Measurements from ENCODE around the gene ARFGAP1. TPM values are rescaled to one million over a fixed set of nuclear protein-coding genes. Genes with fewer than 3 reads are reported as not detected.

ARFGAP1 gene
- total RNA-seq, 1 experiment from 2014 or later, result 207 TPM

- Mint-ChIP-seq H3K4me3 (no peak overlapping the region), H3K9me3 (peaks cover 8% of the 10 kb centered on the region), H3K27me3 (ENCODE audit: low read depth) (peaks cover 12% of the 10 kb centered on the region), H3K36me3 (no peaks in the 10 kb centered on the region), H3K27ac (no peak overlapping the region), H3K4me1 (peaks cover 16% of the 10 kb centered on the region)
- no peak for TF ChIP-seq FOXJ3 (CRISPR knock-in tag; IDR thresholded peaks at IDR 0.05; ENCODE audit: borderline replicate concordance)
- TF ChIP-seq CREB1 (CRISPR knock-in tag; IDR thresholded peaks at IDR 0.05), result no peak
- no peak for TF ChIP-seq GABPB1 (CRISPR knock-in tag; IDR thresholded peaks at IDR 0.05)
- TF ChIP-seq CBFB (CRISPR knock-in tag; IDR thresholded peaks at IDR 0.05; ENCODE audit: low read depth), result no peak
- no peak for TF ChIP-seq GRHL2 (CRISPR knock-in tag; IDR thresholded peaks at IDR 0.05; ENCODE audit: insufficient replicate concordance, severe bottlenecking)
- ChIA-PET POLR2A (no interaction called here), CTCF (interaction anchor here (1.0 to 8.1 kb wide), 11 partner anchors 13 to 200 kb away, joined by 3 to 79 read pairs (median 7); no protein-coding TSS in a partner anchor)
- DNase-seq (ENCODE audit: low spot score) (no peak), ATAC-seq (no peak)
Measured at GRCh38 chr20:63296531-63297299, 24.1 kb downstream of the ARFGAP1 start.

- Mint-ChIP-seq H3K27me3 (ENCODE audit: low read depth) (peaks cover 12% of the 10 kb centered on the region), H3K4me1 (peaks cover 16% of the 10 kb centered on the region), H3K9me3 (peaks cover 9% of the 10 kb centered on the region), H3K4me3 (no peak overlapping the region), H3K27ac (no peak overlapping the region), H3K36me3 (no peaks in the 10 kb centered on the region)
- no peak for DNase-seq (ENCODE audit: low spot score)
- ChIA-PET CTCF (interaction anchor here (2.0 to 8.1 kb wide), 3 partner anchors 12 to 84 kb away, joined by 8 to 79 read pairs (median 39); no protein-coding TSS in a partner anchor), POLR2A (no interaction called here)
- ATAC-seq, result no peak
- TF ChIP-seq MLX (CRISPR knock-in tag; IDR thresholded peaks at IDR 0.05) (no peak), IRF2 (CRISPR knock-in tag; IDR thresholded peaks at IDR 0.05; ENCODE audit: borderline replicate concordance, low read depth) (no peak), ZNF232 (CRISPR knock-in tag; IDR thresholded peaks at IDR 0.05) (no peak), PRRX2 (CRISPR knock-in tag; IDR thresholded peaks at IDR 0.05) (no peak), CDX4 (CRISPR knock-in tag; IDR thresholded peaks at IDR 0.05; ENCODE audit: borderline replicate concordance) (no peak), ZNF532 (CRISPR knock-in tag; IDR thresholded peaks at IDR 0.05; ENCODE audit: borderline replicate concordance) (no peak), FOXK1 (CRISPR knock-in tag; IDR thresholded peaks at IDR 0.05) (no peak), ERG (CRISPR knock-in tag; IDR thresholded peaks at IDR 0.05) (no peak), ZNF219 (CRISPR knock-in tag; IDR thresholded peaks at IDR 0.05; ENCODE audit: borderline replicate concordance) (no peak), ZNF281 (CRISPR knock-in tag; IDR thresholded peaks at IDR 0.05) (no peak), ELF4 (CRISPR knock-in tag; IDR thresholded peaks at IDR 0.05; ENCODE audit: low read depth) (no peak), GTF2I (CRISPR knock-in tag; conservative IDR thresholded peaks at IDR 0.05) (no peak), MAX (CRISPR knock-in tag; IDR thresholded peaks at IDR 0.05) (no peak), NR1H2 (CRISPR knock-in tag; IDR thresholded peaks at IDR 0.05) (no peak), USF1 (CRISPR knock-in tag; IDR thresholded peaks at IDR 0.05) (no peak), ZNF425 (CRISPR knock-in tag; conservative IDR thresholded peaks at IDR 0.05) (no peak)
Measured at GRCh38 chr20:63297371-63297781, 24.8 kb downstream of the ARFGAP1 start.
